H1 (cell line): Measurements from ENCODE around the gene NKX6-1. TPM values are rescaled to one million over a fixed set of nuclear protein-coding genes. Genes with fewer than 3 reads are reported as not detected.

ENCODE experiments used
- CTCF ChIA-PET: fragments of 300-600 bp; sonication (Branson Sonifier 250); formaldehyde crosslinking; loops from one replicate; lab custom pipeline; 2021; ENCODE audit not compliant: partially characterized antibody; lab: Charles Lee
- POLR2A ChIA-PET: fragments of 300-600 bp; sonication (Branson Sonifier 250); formaldehyde crosslinking; loops from one replicate; lab custom pipeline; 2021; ENCODE audit warnings: inconsistent platforms; ENCODE audit not compliant: partially characterized antibody; lab: Charles Lee
- DNase-seq, 2 experiments: peaks; one replicate each; pipeline versions ENCODE4 v3.0.0 to v3.0.0-alpha.2; 2010 to 2022; ENCODE audit warnings: low spot score in 2 of 2, low read depth in 1 of 2, mixed read lengths in 1 of 2
- FAIRE-seq: peaks from 2 replicates; lab custom pipeline; 2011; peaks lifted over from hg19 to GRCh38; lab: Jason Lieb, UNC
- H2AFZ ChIP-seq: 2 replicates; pipeline ENCODE4 v1.8.1; 2012; ENCODE audit warnings: low read length, inconsistent platforms
- H2AK5ac ChIP-seq: 2 replicates; pipeline ENCODE4 v1.6.1; 2013; ENCODE audit warnings: low read depth, low read length
- H2BK120ac ChIP-seq: replicated peaks from 2 replicates; pipeline ENCODE3; 2013; ENCODE audit warnings: low read depth, low read length, inconsistent platforms
- H2BK12ac ChIP-seq: 2 replicates; pipeline ENCODE4 v1.6.1; 2013; ENCODE audit warnings: low read depth, low read length
- H2BK15ac ChIP-seq: 2 replicates; pipeline ENCODE4 v1.6.1; 2013; ENCODE audit warnings: low read length
- H2BK20ac ChIP-seq: 2 replicates; pipeline ENCODE4 v1.6.1; 2013; ENCODE audit warnings: low read length
- H2BK5ac ChIP-seq: 2 replicates; pipeline ENCODE4 v1.6.1; 2013; ENCODE audit warnings: low read depth, low read length
- H3K14ac ChIP-seq: 2 replicates; pipeline ENCODE4 v1.6.1; 2013; ENCODE audit warnings: inconsistent platforms; ENCODE audit not compliant: insufficient read length
- H3K18ac ChIP-seq: 2 replicates; pipeline ENCODE4 v1.6.1; 2013; ENCODE audit warnings: low read length; ENCODE audit errors: extremely low read depth
- H3K23ac ChIP-seq: 2 replicates; pipeline ENCODE4 v1.6.1; 2013; ENCODE audit warnings: inconsistent platforms; ENCODE audit not compliant: insufficient read length
- H3K23me2 ChIP-seq: 2 replicates; pipeline ENCODE4 v1.6.1; 2013; ENCODE audit warnings: low read depth, low read length
- H3K27ac ChIP-seq: 2 replicates; pipeline ENCODE4 v1.6.1; 2011; ENCODE audit warnings: low read depth, low read length, inconsistent platforms
- H3K27me3 ChIP-seq, 4 experiments: replicated peaks in 1 of 4; 1 replicate in 1 of 4; 2 replicates in 3 of 4; pipeline versions ENCODE4 v1.6.1 to v1.8.1; 2011 to 2013; ENCODE audit warnings: low read length in 3 of 4, mild to moderate bottlenecking in 3 of 4, inconsistent platforms in 2 of 4, mixed read lengths in 2 of 4, moderate library complexity in 1 of 4; ENCODE audit not compliant: control insufficient read depth in 3 of 4, insufficient read depth in 3 of 4; ENCODE audit errors: extremely low read depth in 1 of 4
- H3K36me3 ChIP-seq, 4 experiments: 2 replicates each; pipeline versions ENCODE4 v1.6.1 to v1.8.1; 2011 to 2013; ENCODE audit warnings: mild to moderate bottlenecking in 4 of 4, low read length in 3 of 4, moderate library complexity in 2 of 4, control low read depth in 1 of 4, inconsistent platforms in 1 of 4; ENCODE audit not compliant: insufficient read depth in 4 of 4, control insufficient read depth in 2 of 4
- H3K4ac ChIP-seq: replicated peaks from 2 replicates; pipeline ENCODE3; 2013; ENCODE audit warnings: low read length, low read depth, mixed read lengths, inconsistent platforms; ENCODE audit not compliant: insufficient read length
- H3K4me1 ChIP-seq, 4 experiments: replicated peaks in 1 of 4; 1 replicate in 1 of 4; 2 replicates in 3 of 4; pipeline versions ENCODE4 v1.6.1 to v1.8.1; 2011 to 2013; ENCODE audit warnings: low read length in 3 of 4, inconsistent platforms in 2 of 4, mixed read lengths in 1 of 4; ENCODE audit not compliant: insufficient read depth in 4 of 4, control insufficient read depth in 3 of 4
- H3K4me2 ChIP-seq, 2 experiments: 2 replicates each; pipeline versions ENCODE4 v1.6.1 to v1.8.1; 2011 to 2013; ENCODE audit warnings: low read depth in 2 of 2, low read length in 2 of 2, control low read depth in 1 of 2, inconsistent platforms in 1 of 2, mild to moderate bottlenecking in 1 of 2; ENCODE audit not compliant: insufficient read depth in 1 of 2
- H3K4me3 ChIP-seq, 4 experiments: fragments of 200-600, 300-600 bp in 1 of 4; sonication (generic), shearing (Covaris generic), sonication (Bioruptor Twin) in 1 of 4; 2 replicates each; pipeline versions ENCODE4 v1.5.1 to v1.8.1; 2011 to 2016; ENCODE audit warnings: low read length in 4 of 4, low read depth in 3 of 4, control low read depth in 2 of 4, inconsistent platforms in 2 of 4, mild to moderate bottlenecking in 2 of 4, mixed read lengths in 1 of 4, moderate library complexity in 1 of 4; ENCODE audit not compliant: insufficient read depth in 2 of 4; ENCODE audit errors: extremely low read depth in 1 of 4
- H3K56ac ChIP-seq: replicated peaks from 2 replicates; pipeline ENCODE3; 2013; ENCODE audit warnings: low read depth, mild to moderate bottlenecking, mixed read lengths, low read length, inconsistent platforms; ENCODE audit not compliant: insufficient read length
- H3K79me1 ChIP-seq: 2 replicates; pipeline ENCODE4 v1.6.1; 2013; ENCODE audit warnings: low read depth, low read length, control low read depth
- H3K79me2 ChIP-seq, 2 experiments: 2 replicates each; pipeline versions ENCODE4 v1.6.1 to v1.8.1; 2012 to 2013; ENCODE audit warnings: low read length in 2 of 2, mild to moderate bottlenecking in 2 of 2, inconsistent platforms in 1 of 2; ENCODE audit not compliant: insufficient read depth in 2 of 2, control insufficient read depth in 1 of 2
- H3K9ac ChIP-seq, 4 experiments: replicated peaks in 1 of 4; 1 replicate in 1 of 4; 2 replicates in 3 of 4; pipeline versions ENCODE4 v1.6.1 to v1.8.1; 2011 to 2013; ENCODE audit warnings: low read depth in 3 of 4, low read length in 3 of 4, control low read depth in 2 of 4, mild to moderate bottlenecking in 2 of 4, moderate library complexity in 2 of 4, inconsistent platforms in 1 of 4; ENCODE audit errors: extremely low read depth in 1 of 4
- H3K9me3 ChIP-seq, 2 experiments: 2 replicates each; pipeline versions ENCODE4 v1.6.1 to v1.8.1; 2012 to 2013; ENCODE audit warnings: mild to moderate bottlenecking in 2 of 2, moderate library complexity in 2 of 2, control low read depth in 1 of 2, inconsistent platforms in 1 of 2, low read depth in 1 of 2, low read length in 1 of 2, mixed read lengths in 1 of 2; ENCODE audit not compliant: insufficient read depth in 2 of 2
- H4K20me1 ChIP-seq, 2 experiments: replicated peaks in 1 of 2; 2 replicates each; pipeline versions ENCODE3 to v1.8.1; 2011 to 2013; ENCODE audit warnings: inconsistent platforms in 2 of 2, low read length in 2 of 2, mild to moderate bottlenecking in 1 of 2; ENCODE audit not compliant: insufficient read depth in 2 of 2, control insufficient read depth in 1 of 2
- H4K5ac ChIP-seq: 2 replicates; pipeline ENCODE4 v1.6.1; 2013; ENCODE audit warnings: low read length, low read depth, mixed read lengths, inconsistent platforms; ENCODE audit not compliant: insufficient read length
- H4K8ac ChIP-seq: 2 replicates; pipeline ENCODE4 v1.8.0; 2013; ENCODE audit warnings: mild to moderate bottlenecking, moderate library complexity, low read length, inconsistent platforms; ENCODE audit not compliant: insufficient read depth; ENCODE audit errors: extremely low read depth
- H4K91ac ChIP-seq: replicated peaks from 2 replicates; pipeline ENCODE3; 2013; ENCODE audit warnings: low read length, mixed read lengths, inconsistent platforms; ENCODE audit not compliant: insufficient read length
- CREB1 ChIP-seq: IDR thresholded peaks from 2 replicates; pipeline ENCODE4 v1.6.1; 2012; ENCODE audit warnings: inconsistent platforms
- GTF2F1 ChIP-seq: IDR thresholded peaks from 2 replicates; pipeline ENCODE4 v1.6.1; 2012; ENCODE audit warnings: low read depth, low read length, improper control_type of control experiment, borderline replicate concordance
- KDM4A ChIP-seq: IDR thresholded peaks from one replicate; pipeline ENCODE4 v1.7.1; 2012; ENCODE audit warnings: low read depth, mild to moderate bottlenecking, moderate library complexity, low read length, inconsistent platforms; ENCODE audit not compliant: severe bottlenecking
- KDM5A ChIP-seq: fragments of 200-600 bp; IDR thresholded peaks from 2 replicates; pipeline ENCODE4 v1.7.1; 2012; ENCODE audit warnings: mild to moderate bottlenecking, low read length, inconsistent platforms, mixed read lengths
- RAD21 ChIP-seq, 2 experiments: IDR thresholded peaks in 1 of 2; conservative IDR thresholded peaks in 1 of 2; 2 replicates each; pipeline ENCODE4 v1.6.1; 2011; ENCODE audit warnings: low read depth in 2 of 2, low read length in 2 of 2, improper control_type of control experiment in 1 of 2, inconsistent platforms in 1 of 2, mild to moderate bottlenecking in 1 of 2, moderate library complexity in 1 of 2
- SAP30 ChIP-seq: fragments of 300-600 bp; sonication (generic); IDR thresholded peaks from 2 replicates; pipeline ENCODE4 v1.7.1; 2012; ENCODE audit warnings: low read length, moderate library complexity, mild to moderate bottlenecking, inconsistent platforms; ENCODE audit not compliant: insufficient read depth, insufficient replicate concordance
- SUZ12 ChIP-seq: fragments of 200-600 bp; sonication (generic); IDR thresholded peaks from 2 replicates; pipeline ENCODE4 v1.6.1; 2012; ENCODE audit warnings: mild to moderate bottlenecking, inconsistent platforms, low read length, moderate library complexity, mixed read lengths
- TBP ChIP-seq: IDR thresholded peaks from 2 replicates; pipeline ENCODE4 v1.6.1; 2011; ENCODE audit warnings: low read depth, low read length, improper control_type of control experiment
- WGBS, 2 experiments: shearing (Covaris generic) in 1 of 2; methylation state at CpG; one replicate each; pipeline versions ENCODE4 v1.1.6 to v1.1.7; 2013 to 2015; ENCODE audit warnings: low lambda C conversion rate in 2 of 2, mixed read lengths in 2 of 2, inconsistent platforms in 1 of 2, low coverage in 1 of 2, missing lambda C conversion rate in 1 of 2; ENCODE audit not compliant: insufficient replicate concordance in 2 of 2, insufficient coverage in 1 of 2, insufficient read length in 1 of 2; ENCODE audit errors: extremely low coverage in 1 of 2, missing lambda C conversion rate in 1 of 2; 5-methylcytosine and 5-hydroxymethylcytosine counted together
- polyA plus RNA-seq, 7 experiments: library from polyadenylated mRNA; depleted of rRNA in 3 of 7; stranded (reverse) in 5 of 7; unstranded in 2 of 7; fragments of >200 nt in 5 of 7; fragments of 200-250 nt in 2 of 7; gene quantifications; 1 replicate in 5 of 7; 2 replicates in 1 of 7; 4 replicates in 1 of 7; pipeline versions ENCODE4 v1.2.1 to v1.2.3, GENCODE V29; 2011 to 2013; ENCODE audit warnings: missing spikeins in 2 of 7, mixed read lengths in 2 of 7
- total RNA-seq: library from RNA; stranded (reverse); fragmentation: NEBNext Ultra II Directional; extraction: Animal tissue kit (Norgen Biotek cat#: 25700); gene quantifications from 2 replicates; pipeline ENCODE4 v1.2.1, GENCODE V29; 2021
- TF ChIP-seq, protein P1 (sequence below): IDR thresholded peaks from 2 replicates; pipeline ENCODE4 v1.6.1; 2012; ENCODE audit warnings: inconsistent platforms
- TF ChIP-seq, protein P2 (sequence below), 3 experiments: IDR thresholded peaks; 1 replicate in 2 of 3; 2 replicates in 1 of 3; pipeline versions ENCODE4 v1.5.1 to v1.6.1; 2011; ENCODE audit warnings: low read length in 3 of 3, mild to moderate bottlenecking in 3 of 3, inconsistent platforms in 2 of 3, low read depth in 1 of 3, moderate library complexity in 1 of 3; ENCODE audit not compliant: insufficient read depth in 1 of 3; ENCODE audit errors: control extremely low read depth in 1 of 3

Gene NKX6-1
- total and polyA plus RNA-seq, 2 of the 8 experiments (the other 6 are each of a cell fraction or from before 2014, with no cell fraction given), result 0.03 to 0.45 TPM

GRCh38 chr4:84451546-84451945 lies 47.5 kb downstream of the NKX6-1 start:
- H3K56ac ChIP-seq, result no peak overlapping the region
- no peak overlapping the region for H3K4me3 ChIP-seq
- H2BK20ac ChIP-seq, result no peak overlapping the region
- TF ChIP-seq CREB1 (no peak), TBP (no peak), SUZ12 (no peak), KDM4A (no peak), KDM5A (no peak), RAD21 (IDR thresholded peaks at IDR 0.05 in 1 of 2, conservative IDR thresholded peaks at IDR 0.05 in 1 of 2; ENCODE audit: low read depth in 2 of 2, low read length in 2 of 2) (peak; percentile 59 to 65), SAP30 (no peak), GTF2F1 (no peak)
- TF ChIP-seq, protein P1, sequence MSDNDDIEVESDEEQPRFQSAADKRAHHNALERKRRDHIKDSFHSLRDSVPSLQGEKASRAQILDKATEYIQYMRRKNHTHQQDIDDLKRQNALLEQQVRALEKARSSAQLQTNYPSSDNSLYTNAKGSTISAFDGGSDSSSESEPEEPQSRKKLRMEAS, result no peak
- TF ChIP-seq, protein P2, sequence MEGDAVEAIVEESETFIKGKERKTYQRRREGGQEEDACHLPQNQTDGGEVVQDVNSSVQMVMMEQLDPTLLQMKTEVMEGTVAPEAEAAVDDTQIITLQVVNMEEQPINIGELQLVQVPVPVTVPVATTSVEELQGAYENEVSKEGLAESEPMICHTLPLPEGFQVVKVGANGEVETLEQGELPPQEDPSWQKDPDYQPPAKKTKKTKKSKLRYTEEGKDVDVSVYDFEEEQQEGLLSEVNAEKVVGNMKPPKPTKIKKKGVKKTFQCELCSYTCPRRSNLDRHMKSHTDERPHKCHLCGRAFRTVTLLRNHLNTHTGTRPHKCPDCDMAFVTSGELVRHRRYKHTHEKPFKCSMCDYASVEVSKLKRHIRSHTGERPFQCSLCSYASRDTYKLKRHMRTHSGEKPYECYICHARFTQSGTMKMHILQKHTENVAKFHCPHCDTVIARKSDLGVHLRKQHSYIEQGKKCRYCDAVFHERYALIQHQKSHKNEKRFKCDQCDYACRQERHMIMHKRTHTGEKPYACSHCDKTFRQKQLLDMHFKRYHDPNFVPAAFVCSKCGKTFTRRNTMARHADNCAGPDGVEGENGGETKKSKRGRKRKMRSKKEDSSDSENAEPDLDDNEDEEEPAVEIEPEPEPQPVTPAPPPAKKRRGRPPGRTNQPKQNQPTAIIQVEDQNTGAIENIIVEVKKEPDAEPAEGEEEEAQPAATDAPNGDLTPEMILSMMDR (IDR thresholded peaks at IDR 0.05; ENCODE audit: control extremely low read depth in 1 of 3, insufficient read depth in 1 of 3, low read depth in 1 of 3, low read length in 3 of 3), result peak in 2 of 3 experiments; percentile 46 to 51; a peak in 3 of 4 replicates
- no peak overlapping the region for H2BK15ac ChIP-seq
- no peak overlapping the region for H2AK5ac ChIP-seq
- H3K4me2 ChIP-seq, result no peak overlapping the region
- no peak overlapping the region for H3K27ac ChIP-seq
- no peak overlapping the region for H4K5ac ChIP-seq
- 35% methylated on average over 3 of the region's 3 CpGs; no CpG with 5 or more reads in 1 of the 2 experiments for WGBS, 2 experiments
- H3K23me2 ChIP-seq, result no peaks in the 10 kb centered on the region
- no peak overlapping the region for H2BK120ac ChIP-seq
- H4K20me1 ChIP-seq, result no peaks in the 10 kb centered on the region
- ChIA-PET CTCF (interaction anchor here (0.6 to 4.7 kb wide), 53 partner anchors 9 to 941 kb away, joined by 3 to 51 read pairs (median 4); no protein-coding TSS in a partner anchor), POLR2A (interaction anchor here (0.6 kb wide), 1 partner anchor 227 kb away, joined by 3 read pairs; no protein-coding TSS in a partner anchor)
- no peak overlapping the region for H2BK12ac ChIP-seq
- H2AFZ ChIP-seq, result no peak overlapping the region
- H2BK5ac ChIP-seq, result no peak overlapping the region
- DNase-seq (no peak), FAIRE-seq (peak; percentile 66)
- H3K79me2 ChIP-seq, result no peaks in the 10 kb centered on the region
- H3K9me3 ChIP-seq, result no peaks in the 10 kb centered on the region
- no peaks in the 10 kb centered on the region for H3K4me1 ChIP-seq
- no peak overlapping the region for H4K8ac ChIP-seq
- H3K23ac ChIP-seq, result no peak overlapping the region
- H4K91ac ChIP-seq, result no peak overlapping the region
- no peaks in the 10 kb centered on the region for H3K36me3 ChIP-seq
- H3K79me1 ChIP-seq, result no peaks in the 10 kb centered on the region
- H3K14ac ChIP-seq, result no peak overlapping the region
- no peak overlapping the region for H3K9ac ChIP-seq
- no peak overlapping the region for H3K4ac ChIP-seq
- no peak overlapping the region for H3K18ac ChIP-seq
- no peaks in the 10 kb centered on the region for H3K27me3 ChIP-seq
